ENCODE measurements around the gene SIK3.

Gene SIK3

GRCh38 chr11:116875194-116875593 lies 223.0 kb downstream of the SIK3 start:
- Histone ChIP-seq H3K36me3 (peaks cover 13% of the 10 kb centered on the region), H3K27me3 (no peaks in the 10 kb centered on the region), H3K4me3 (ENCODE audit: low read depth, low read length) (no peak overlapping the region), H3K9me3 (no peaks in the 10 kb centered on the region; the same call in 1 of the 2 replicates), H3K4me1 (no peaks in the 10 kb centered on the region)
- DNase-seq, result no peak
- TF ChIP-seq CTCF (IDR thresholded peaks at IDR 0.05; ENCODE audit: low read depth, low read length), result no peak

GRCh38 chr11:116874251-116874650 lies 224.0 kb downstream of the SIK3 start:
- H3K4me3 ChIP-seq (ENCODE audit: low read depth, low read length), result no peak overlapping the region
- no peak for DNase-seq

GRCh38 chr11:116873381-116873780 lies 224.8 kb downstream of the SIK3 start:
- no peaks in the 10 kb centered on the region for H3K4me1 ChIP-seq
- H3K36me3 ChIP-seq, result peaks cover 22% of the 10 kb centered on the region
- no peak overlapping the region for H3K4me3 ChIP-seq (ENCODE audit: low read depth, low read length)
- no peak for DNase-seq
- no peak for TF ChIP-seq CTCF (IDR thresholded peaks at IDR 0.05; ENCODE audit: low read depth, low read length)
- H3K27me3 ChIP-seq, result no peaks in the 10 kb centered on the region
- H3K9me3 ChIP-seq, result no peaks in the 10 kb centered on the region; the same call in 1 of the 2 replicates

More at GRCh38 chr11:116874251-116874650, 224.0 kb downstream of the SIK3 start:
- Histone ChIP-seq H3K9me3 (no peaks in the 10 kb centered on the region; the same call in 1 of the 2 replicates), H3K4me1 (no peaks in the 10 kb centered on the region), H3K36me3 (peaks cover 22% of the 10 kb centered on the region), H3K27me3 (no peaks in the 10 kb centered on the region)
- no peak for TF ChIP-seq CTCF (IDR thresholded peaks at IDR 0.05; ENCODE audit: low read depth, low read length)

- DNase-seq, result no peak
- TF ChIP-seq CTCF (IDR thresholded peaks at IDR 0.05; ENCODE audit: low read depth, low read length), result no peak
- Histone ChIP-seq H3K36me3 (peaks cover 30% of the 10 kb centered on the region), H3K9me3 (no peaks in the 10 kb centered on the region), H3K4me3 (ENCODE audit: low read depth, low read length) (no peak overlapping the region), H3K27me3 (no peaks in the 10 kb centered on the region), H3K4me1 (no peaks in the 10 kb centered on the region)
Measured at GRCh38 chr11:116871248-116871647, 227.0 kb downstream of the SIK3 start.

- no peaks in the 10 kb centered on the region for H3K9me3 ChIP-seq
- H3K36me3 ChIP-seq, result peaks cover 39% of the 10 kb centered on the region
- no peaks in the 10 kb centered on the region for H3K27me3 ChIP-seq
- no peak for TF ChIP-seq CTCF (IDR thresholded peaks at IDR 0.05; ENCODE audit: low read depth, low read length)
- no peak overlapping the region for H3K4me3 ChIP-seq (ENCODE audit: low read depth, low read length)
- no peak for DNase-seq
- H3K4me1 ChIP-seq, result no peaks in the 10 kb centered on the region
Measured at GRCh38 chr11:116870054-116870453, 228.2 kb downstream of the SIK3 start.

- DNase-seq, result no peak
- Histone ChIP-seq H3K4me3 (ENCODE audit: low read depth, low read length) (no peak overlapping the region), H3K9me3 (no peaks in the 10 kb centered on the region), H3K36me3 (peaks cover 43% of the 10 kb centered on the region), H3K27me3 (no peaks in the 10 kb centered on the region), H3K4me1 (no peaks in the 10 kb centered on the region)
- no peak for TF ChIP-seq CTCF (IDR thresholded peaks at IDR 0.05; ENCODE audit: low read depth, low read length)
Measured at GRCh38 chr11:116869610-116870009, 228.6 kb downstream of the SIK3 start.
